Suprapubic skin (tissue), 3 donors: Measurements from ENCODE around the gene GNAZ.

ENCODE experiments used
- POLR2A ChIP-seq, 2 donors: fragments of 450-650 bp; IDR thresholded peaks; one replicate each; pipeline ENCODE4 v1.6.1; 2017; ENCODE audit warnings: antibody characterized with exemption in 2 of 2, mild to moderate bottlenecking in 2 of 2, moderate library complexity in 2 of 2
- TF ChIP-seq, protein P1 (sequence below), 2 donors: fragments of 200-600 bp in 1 of 2; fragments of 450-650 bp in 1 of 2; sonication (generic) in 1 of 2; IDR thresholded peaks; one replicate each; pipeline ENCODE4 v1.5.1; 2016 to 2019; ENCODE audit warnings: antibody characterized with exemption in 2 of 2, mild to moderate bottlenecking in 1 of 2, moderate library complexity in 1 of 2

GRCh38 chr22:23123804-23124254 lies 53.5 kb downstream of the GNAZ start:
- TF ChIP-seq POLR2A (IDR thresholded peaks at IDR 0.05): no peak
- TF ChIP-seq, protein P1, sequence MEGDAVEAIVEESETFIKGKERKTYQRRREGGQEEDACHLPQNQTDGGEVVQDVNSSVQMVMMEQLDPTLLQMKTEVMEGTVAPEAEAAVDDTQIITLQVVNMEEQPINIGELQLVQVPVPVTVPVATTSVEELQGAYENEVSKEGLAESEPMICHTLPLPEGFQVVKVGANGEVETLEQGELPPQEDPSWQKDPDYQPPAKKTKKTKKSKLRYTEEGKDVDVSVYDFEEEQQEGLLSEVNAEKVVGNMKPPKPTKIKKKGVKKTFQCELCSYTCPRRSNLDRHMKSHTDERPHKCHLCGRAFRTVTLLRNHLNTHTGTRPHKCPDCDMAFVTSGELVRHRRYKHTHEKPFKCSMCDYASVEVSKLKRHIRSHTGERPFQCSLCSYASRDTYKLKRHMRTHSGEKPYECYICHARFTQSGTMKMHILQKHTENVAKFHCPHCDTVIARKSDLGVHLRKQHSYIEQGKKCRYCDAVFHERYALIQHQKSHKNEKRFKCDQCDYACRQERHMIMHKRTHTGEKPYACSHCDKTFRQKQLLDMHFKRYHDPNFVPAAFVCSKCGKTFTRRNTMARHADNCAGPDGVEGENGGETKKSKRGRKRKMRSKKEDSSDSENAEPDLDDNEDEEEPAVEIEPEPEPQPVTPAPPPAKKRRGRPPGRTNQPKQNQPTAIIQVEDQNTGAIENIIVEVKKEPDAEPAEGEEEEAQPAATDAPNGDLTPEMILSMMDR (IDR thresholded peaks at IDR 0.05): no peak
